ENCODE data around the gene NPTN. TPM values are rescaled to one million over a fixed set of nuclear protein-coding genes. Genes with fewer than 3 reads are reported as not detected.
"Not testable (repeated sequence)": the region's sequence is repeated elsewhere in the genome, so short reads cannot be mapped to it uniquely, and the experiment has no call there.

The NPTN gene
- total and polyA plus RNA-seq, 4 donors, result 128 to 221 (median 171) TPM

- H3K27me3 ChIP-seq (ENCODE audit: control insufficient read depth in 1 of 2, insufficient read depth in 2 of 2, low read length in 1 of 2), result no peaks in the 10 kb centered on the region
- intact Hi-C loops (cut with DNase I), result no loop called here
Observed at GRCh38 chr15:73647259-73648013, 14.2 kb upstream of the NPTN start.

DNA sequence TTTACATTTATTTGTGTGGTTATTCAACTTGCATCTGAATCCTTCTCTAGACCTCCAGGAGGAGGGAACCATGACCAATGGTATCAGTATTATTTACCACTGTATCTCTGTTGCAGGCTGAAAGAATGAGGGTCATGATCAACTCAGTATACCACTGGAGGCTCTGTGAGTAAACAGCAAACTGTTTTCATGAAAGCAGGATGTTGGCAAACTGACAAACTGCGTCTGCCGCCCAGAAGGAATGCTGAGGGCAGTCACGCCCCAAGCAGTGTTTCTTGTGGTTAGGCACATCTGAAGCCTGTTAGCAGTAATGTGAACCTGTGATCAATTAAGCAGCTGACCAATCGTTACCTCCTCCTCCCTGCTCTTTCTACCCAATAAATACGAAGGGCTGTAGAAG is 6.3 kb upstream of the NPTN start:
- not testable (repeated sequence) for H3K27me3 ChIP-seq (ENCODE audit: control insufficient read depth in 1 of 2, insufficient read depth in 2 of 2, low read length in 1 of 2); H3K9me3 ChIP-seq (ENCODE audit: control insufficient read depth, low read length); H3K27ac ChIP-seq (ENCODE audit: low read depth in 1 of 2, low read length in 2 of 2); H3K36me3 ChIP-seq (ENCODE audit: control insufficient read depth in 1 of 2, insufficient read depth in 2 of 2, low read length in 1 of 2); ATAC-seq (ENCODE audit: low FRiP score); DNase-seq; H3K4me3 ChIP-seq (ENCODE audit: low read length in 2 of 2); H3K4me1 ChIP-seq (ENCODE audit: control insufficient read depth in 1 of 2, insufficient read depth in 2 of 2, low read length in 2 of 2)
- 80 to 84% methylated on average over 5 of the region's 5 CpGs for WGBS, 2 donors
- intact Hi-C loops (cut with DNase I), result loop anchor here in 1 of 2 donors (5.0 kb wide), 1 partner anchor 77 kb away; no protein-coding TSS in a partner anchor

More at GRCh38 chr15:73647259-73648013, 14.2 kb upstream of the NPTN start:
- ATAC-seq (ENCODE audit: low FRiP score), result no peak
- 56 to 64% methylated on average over 6 of the region's 6 CpGs for WGBS, 2 donors
- Histone ChIP-seq H3K27ac (ENCODE audit: low read depth in 1 of 2, low read length in 2 of 2) (no peak overlapping the region), H3K4me1 (ENCODE audit: control insufficient read depth in 1 of 2, insufficient read depth in 2 of 2, low read length in 2 of 2) (no peaks in the 10 kb centered on the region), H3K4me3 (ENCODE audit: low read length in 2 of 2) (no peak overlapping the region), H3K9me3 (ENCODE audit: control insufficient read depth, low read length) (no peaks in the 10 kb centered on the region), H3K36me3 (ENCODE audit: control insufficient read depth in 1 of 2, insufficient read depth in 2 of 2, low read length in 1 of 2) (no peaks in the 10 kb centered on the region)
- DNase-seq, result no peak

GRCh38 chr15:73637527-73637926 is 4.3 kb upstream of the NPTN start:
- H3K4me1 ChIP-seq (ENCODE audit: control insufficient read depth in 1 of 2, insufficient read depth in 2 of 2, low read length in 2 of 2), result no peaks in the 10 kb centered on the region
- H3K36me3 ChIP-seq (ENCODE audit: control insufficient read depth in 1 of 2, insufficient read depth in 2 of 2, low read length in 1 of 2), result no peaks in the 10 kb centered on the region
- H3K27ac ChIP-seq (ENCODE audit: low read depth in 1 of 2, low read length in 2 of 2), result no peak overlapping the region
- DNase-seq (no peak), ATAC-seq (ENCODE audit: low FRiP score) (no peak)
- H3K9me3 ChIP-seq (ENCODE audit: control insufficient read depth, low read length), result peaks cover 3% of the 10 kb centered on the region
- H3K27me3 ChIP-seq (ENCODE audit: control insufficient read depth in 1 of 2, insufficient read depth in 2 of 2, low read length in 1 of 2), result no peaks in the 10 kb centered on the region
- 26 to 28% methylated on average over 2 of the region's 2 CpGs for WGBS, 2 donors
- H3K4me3 ChIP-seq (ENCODE audit: low read length in 2 of 2), result no peak overlapping the region
- intact Hi-C loops (cut with DNase I), result loop anchor here (2.0 to 5.0 kb wide), 2 partner anchors 63 to 75 kb away; no protein-coding TSS in a partner anchor

DNA sequence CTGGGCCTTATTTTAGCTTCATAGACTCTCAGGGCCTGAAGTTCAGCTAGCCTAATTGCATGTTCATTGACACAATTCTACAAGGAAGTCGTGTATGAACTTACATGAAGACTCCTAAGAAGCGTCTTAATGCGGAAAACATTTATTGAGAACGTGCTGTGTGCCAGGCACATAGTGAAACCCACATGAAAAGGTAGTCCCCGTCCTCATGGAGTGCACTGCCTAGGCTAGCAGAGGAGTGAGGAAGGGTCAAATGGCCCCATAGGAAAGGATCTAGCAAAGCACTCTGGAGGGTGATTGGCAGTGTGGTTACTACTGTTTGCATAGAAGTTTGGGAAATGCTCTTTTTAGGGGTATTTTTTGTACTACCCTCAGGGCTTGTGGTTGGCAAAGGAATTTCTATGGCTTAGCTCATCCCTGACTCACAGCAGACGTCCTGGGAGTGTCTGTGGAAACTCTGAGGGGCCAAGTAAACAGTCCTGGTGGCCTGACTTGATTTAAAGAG is 854 bp upstream of the NPTN start:
- ATAC-seq (ENCODE audit: low FRiP score) (no peak), DNase-seq (no peak)
- Histone ChIP-seq H3K36me3 (ENCODE audit: control insufficient read depth in 1 of 2, insufficient read depth in 2 of 2, low read length in 1 of 2) (no peaks in the 10 kb centered on the region), H3K27me3 (ENCODE audit: control insufficient read depth in 1 of 2, insufficient read depth in 2 of 2, low read length in 1 of 2) (no peaks in the 10 kb centered on the region), H3K27ac (ENCODE audit: low read depth in 1 of 2, low read length in 2 of 2) (peak overlapping the region in 1 of 2 donors; percentile 38), H3K4me3 (ENCODE audit: low read length in 2 of 2) (no peak overlapping the region), H3K9me3 (ENCODE audit: control insufficient read depth, low read length) (no peaks in the 10 kb centered on the region), H3K4me1 (ENCODE audit: control insufficient read depth in 1 of 2, insufficient read depth in 2 of 2, low read length in 2 of 2) (no peaks in the 10 kb centered on the region)
- intact Hi-C loops (cut with DNase I), result loop anchor here (2.0 to 5.0 kb wide), 2 partner anchors 33 to 37 kb away; no protein-coding TSS in a partner anchor
- 56 to 61% methylated on average over 6 of the region's 6 CpGs for WGBS, 2 donors

GRCh38 chr15:73632670-73633058 is 525 bp downstream of the NPTN start:
- no peaks in the 10 kb centered on the region for H3K27me3 ChIP-seq (ENCODE audit: control insufficient read depth in 1 of 2, insufficient read depth in 2 of 2, low read length in 1 of 2)
- no peaks in the 10 kb centered on the region for H3K4me1 ChIP-seq (ENCODE audit: control insufficient read depth in 1 of 2, insufficient read depth in 2 of 2, low read length in 2 of 2)
- ATAC-seq (ENCODE audit: low FRiP score) (no peak), DNase-seq (peak in 1 of 2 donors; percentile 66)
- no peaks in the 10 kb centered on the region for H3K36me3 ChIP-seq (ENCODE audit: control insufficient read depth in 1 of 2, insufficient read depth in 2 of 2, low read length in 1 of 2)
- H3K27ac ChIP-seq (ENCODE audit: low read depth in 1 of 2, low read length in 2 of 2), result peak overlapping the region; percentile 61 to 95
- intact Hi-C loops (cut with DNase I), result loop anchor here (2.0 to 5.0 kb wide), 2 partner anchors 32 to 35 kb away; no protein-coding TSS in a partner anchor
- no peaks in the 10 kb centered on the region for H3K9me3 ChIP-seq (ENCODE audit: control insufficient read depth, low read length)
- 0 to 1% methylated on average over 38 to 40 of the region's 40 CpGs for WGBS, 2 donors
- H3K4me3 ChIP-seq (ENCODE audit: low read length in 2 of 2), result peak overlapping the region; percentile 74 to 98

- DNase-seq (peak in 1 of 2 donors; percentile 64), ATAC-seq (ENCODE audit: low FRiP score) (peak; percentile 69)
- no peaks in the 10 kb centered on the region for H3K27me3 ChIP-seq (ENCODE audit: control insufficient read depth in 1 of 2, insufficient read depth in 2 of 2, low read length in 1 of 2)
- peak overlapping the region; percentile 61 to 95 for H3K27ac ChIP-seq (ENCODE audit: low read depth in 1 of 2, low read length in 2 of 2)
- intact Hi-C loops (cut with DNase I), result loop anchor here (2.0 to 5.0 kb wide), 2 partner anchors 31 to 35 kb away; no protein-coding TSS in a partner anchor
- H3K36me3 ChIP-seq (ENCODE audit: control insufficient read depth in 1 of 2, insufficient read depth in 2 of 2, low read length in 1 of 2), result no peaks in the 10 kb centered on the region
- peak overlapping the region; percentile 90 to 98 for H3K4me3 ChIP-seq (ENCODE audit: low read length in 2 of 2)
- 0 to 1% methylated on average over 6 of the region's 6 CpGs for WGBS, 2 donors
- no peaks in the 10 kb centered on the region for H3K9me3 ChIP-seq (ENCODE audit: control insufficient read depth, low read length)
- no peaks in the 10 kb centered on the region for H3K4me1 ChIP-seq (ENCODE audit: control insufficient read depth in 1 of 2, insufficient read depth in 2 of 2, low read length in 2 of 2)
Observed at GRCh38 chr15:73631915-73632669, 1.1 kb downstream of the NPTN start.

- ATAC-seq (ENCODE audit: low FRiP score) (no peak), DNase-seq (no peak)
- Histone ChIP-seq H3K9me3 (ENCODE audit: control insufficient read depth, low read length) (no peaks in the 10 kb centered on the region), H3K27ac (ENCODE audit: low read depth in 1 of 2, low read length in 2 of 2) (no peak overlapping the region), H3K4me1 (ENCODE audit: control insufficient read depth in 1 of 2, insufficient read depth in 2 of 2, low read length in 2 of 2) (no peaks in the 10 kb centered on the region), H3K4me3 (ENCODE audit: low read length in 2 of 2) (peak overlapping the region; percentile 51 to 98), H3K36me3 (ENCODE audit: control insufficient read depth in 1 of 2, insufficient read depth in 2 of 2, low read length in 1 of 2) (no peaks in the 10 kb centered on the region), H3K27me3 (ENCODE audit: control insufficient read depth in 1 of 2, insufficient read depth in 2 of 2, low read length in 1 of 2) (no peaks in the 10 kb centered on the region)
- intact Hi-C loops (cut with DNase I), result loop anchor here in 1 of 2 donors (5.0 kb wide), 1 partner anchor 34 kb away; no protein-coding TSS in a partner anchor
- 2% methylated on average over 4 of the region's 4 CpGs for WGBS, 2 donors
Observed at GRCh38 chr15:73630921-73631362, 2.2 kb downstream of the NPTN start.

DNA sequence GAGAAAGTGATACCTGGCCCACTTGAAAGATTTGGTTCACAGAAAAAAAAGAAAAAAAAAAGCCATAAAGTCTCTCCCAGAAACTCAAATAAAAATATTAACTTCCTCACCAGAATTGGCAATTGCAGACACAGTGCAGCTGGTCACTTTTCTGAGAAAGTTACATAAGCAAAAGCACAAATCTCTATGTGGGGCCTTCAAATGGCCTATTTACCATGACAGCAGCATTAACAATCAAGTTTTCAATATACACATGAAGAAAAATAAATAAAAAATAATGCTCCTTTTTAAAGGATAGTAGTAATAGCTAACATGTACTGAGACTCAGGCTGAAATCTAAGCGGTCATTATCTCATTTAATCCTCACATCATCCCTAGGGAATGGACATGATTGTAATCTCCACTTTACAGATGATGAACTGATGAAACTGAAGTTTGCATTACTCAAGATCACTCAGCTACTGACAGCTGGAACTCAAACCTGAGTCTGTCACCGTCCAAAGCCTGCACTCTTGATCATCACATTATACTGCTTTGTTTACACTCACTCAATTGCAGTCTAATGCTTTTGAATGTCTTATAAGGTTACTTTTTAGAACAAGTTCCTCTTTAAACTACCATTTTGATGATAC is 3.3 kb downstream of the NPTN start:
- 31 to 34% methylated on average over 2 of the region's 2 CpGs for WGBS, 2 donors
- Histone ChIP-seq H3K27me3 (ENCODE audit: control insufficient read depth in 1 of 2, insufficient read depth in 2 of 2, low read length in 1 of 2) (no peaks in the 10 kb centered on the region), H3K9me3 (ENCODE audit: control insufficient read depth, low read length) (no peaks in the 10 kb centered on the region), H3K27ac (ENCODE audit: low read depth in 1 of 2, low read length in 2 of 2) (no peak overlapping the region), H3K36me3 (ENCODE audit: control insufficient read depth in 1 of 2, insufficient read depth in 2 of 2, low read length in 1 of 2) (no peaks in the 10 kb centered on the region), H3K4me1 (ENCODE audit: control insufficient read depth in 1 of 2, insufficient read depth in 2 of 2, low read length in 2 of 2) (no peaks in the 10 kb centered on the region), H3K4me3 (ENCODE audit: low read length in 2 of 2) (peak overlapping the region in 1 of 2 donors; percentile 14)
- intact Hi-C loops (cut with DNase I), result loop anchor here in 1 of 2 donors (5.0 kb wide), 1 partner anchor 33 kb away; no protein-coding TSS in a partner anchor
- no peak for DNase-seq
- ATAC-seq (ENCODE audit: low FRiP score), result no peak
